Progenitor cell of endocrine pancreas (in vitro differentiated cells): ENCODE measurements around the gene HDAC7. TPM values are rescaled to one million over a fixed set of nuclear protein-coding genes. Genes with fewer than 3 reads are reported as not detected.

Experiments
- DNase-seq: peaks from one replicate; pipeline ENCODE4 v3.0.0; 2021; ENCODE audit warnings: low spot score; ENCODE audit not compliant: unreplicated experiment
- H3K27ac Mint-ChIP-seq: 2 replicates; pipeline ENCODE4 v1.8.0; 2021; ENCODE audit warnings: mild to moderate bottlenecking, moderate library complexity, mixed read lengths
- H3K27me3 Mint-ChIP-seq: 2 replicates; pipeline ENCODE4 v1.8.0; 2021; ENCODE audit warnings: mixed read lengths
- H3K36me3 Mint-ChIP-seq: 2 replicates; pipeline ENCODE4 v1.8.0; 2022; ENCODE audit warnings: mixed read lengths; ENCODE audit not compliant: insufficient read depth
- H3K4me1 Mint-ChIP-seq: 2 replicates; pipeline ENCODE4 v1.8.0; 2021; ENCODE audit warnings: low read depth, mixed read lengths
- H3K4me3 Mint-ChIP-seq: 2 replicates; pipeline ENCODE4 v1.8.0; 2021; ENCODE audit warnings: low read depth, mild to moderate bottlenecking, moderate library complexity, mixed read lengths
- H3K9me3 Mint-ChIP-seq: 2 replicates; pipeline ENCODE4 v1.8.0; 2021; ENCODE audit warnings: low read depth, mixed read lengths
- CTCF ChIP-seq: fragments of 200-600 bp; sonication (generic); IDR thresholded peaks from one replicate; pipeline ENCODE4 v1.5.0; 2021; ENCODE audit warnings: antibody characterized with exemption, mild to moderate bottlenecking; ENCODE audit not compliant: unreplicated experiment
- total RNA-seq: library from RNA; stranded (reverse); gene quantifications from 2 replicates; pipeline ENCODE4 v1.2.1, GENCODE V29; 2021

HDAC7 gene
- total RNA-seq, 1 donor from 2014 or later: 80.0 TPM

DNA sequence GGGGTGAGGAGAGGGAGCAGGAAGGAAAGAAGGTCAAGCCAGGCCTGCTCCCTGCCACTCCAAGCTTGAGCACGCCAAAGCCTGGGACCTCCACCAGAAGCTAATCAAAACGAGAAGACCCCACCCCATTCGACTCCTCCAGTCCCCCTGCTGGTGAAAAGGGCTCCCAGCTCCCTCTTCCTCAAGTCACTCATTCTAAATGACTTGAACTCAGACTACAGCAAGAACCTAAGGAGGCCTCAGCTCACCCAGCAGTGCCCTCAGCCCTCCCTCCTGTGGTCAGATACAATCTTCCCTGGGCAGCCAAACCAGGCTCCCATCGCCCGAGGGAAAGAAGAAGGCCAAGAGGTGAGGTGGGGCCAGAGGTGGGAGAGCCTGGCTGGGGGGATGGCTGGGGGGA lies 17.4 kb downstream of the HDAC7 start:
- H3K9me3 Mint-ChIP-seq: no peaks in the 10 kb centered on the region
- H3K36me3 Mint-ChIP-seq: peaks cover 1% of the 10 kb centered on the region
- H3K27me3 Mint-ChIP-seq: no peaks in the 10 kb centered on the region
- no peak overlapping the region for H3K27ac Mint-ChIP-seq
- DNase-seq: no peak
- peak; percentile 46 for TF ChIP-seq CTCF
- H3K4me3 Mint-ChIP-seq: no peak overlapping the region
- H3K4me1 Mint-ChIP-seq: peaks cover 12% of the 10 kb centered on the region

- peaks cover 7% of the 10 kb centered on the region for H3K4me1 Mint-ChIP-seq
- no peak for TF ChIP-seq CTCF
Measured at GRCh38 chr12:47801904-47802246, 17.8 kb downstream of the HDAC7 start.

DNA sequence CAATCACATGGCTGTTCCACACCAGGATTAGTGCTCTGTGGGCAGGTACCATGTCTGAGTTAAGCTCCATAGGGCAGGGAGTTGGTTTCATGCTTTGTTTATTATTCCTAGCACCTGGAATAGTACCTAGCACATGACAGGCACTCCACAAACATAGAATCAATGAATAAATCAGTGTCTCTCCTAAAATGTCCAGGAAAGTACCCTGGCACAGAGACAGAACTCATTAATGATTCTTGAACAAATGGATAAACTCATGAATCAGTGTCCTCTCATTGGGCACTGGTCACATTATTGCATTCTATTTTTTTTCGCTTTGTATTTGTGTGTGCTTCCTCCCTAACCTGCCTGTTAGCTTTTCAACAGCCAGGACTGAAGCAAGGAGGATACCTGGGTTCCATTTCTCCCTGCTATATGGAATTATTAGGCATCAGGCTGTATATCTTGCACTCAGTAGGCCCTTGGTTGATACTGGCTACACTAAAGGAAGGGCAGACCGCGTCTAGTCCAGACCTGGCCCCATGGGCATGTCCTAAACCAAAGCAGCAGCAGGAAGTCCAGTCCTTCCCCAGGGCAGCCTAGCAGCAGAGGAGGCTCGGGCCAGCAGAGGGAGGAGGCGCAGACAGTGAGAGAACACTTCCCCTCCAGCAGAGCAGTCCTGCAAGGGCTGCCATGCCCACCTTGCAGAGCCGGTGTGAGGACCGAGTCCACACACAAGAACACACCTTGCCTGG lies 18.4 kb downstream of the HDAC7 start:
- H3K9me3 Mint-ChIP-seq: no peaks in the 10 kb centered on the region
- TF ChIP-seq CTCF: no peak
- H3K27me3 Mint-ChIP-seq: no peaks in the 10 kb centered on the region
- no peak overlapping the region for H3K4me3 Mint-ChIP-seq
- H3K36me3 Mint-ChIP-seq: peaks cover 1% of the 10 kb centered on the region
- DNase-seq: no peak
- H3K27ac Mint-ChIP-seq: no peak overlapping the region
- H3K4me1 Mint-ChIP-seq: peaks cover 7% of the 10 kb centered on the region

More at GRCh38 chr12:47801904-47802246, 17.8 kb downstream of the HDAC7 start:
- Mint-ChIP-seq H3K27me3 (no peaks in the 10 kb centered on the region), H3K36me3 (peaks cover 1% of the 10 kb centered on the region), H3K4me3 (no peak overlapping the region), H3K27ac (no peak overlapping the region), H3K9me3 (no peaks in the 10 kb centered on the region)
- no peak for DNase-seq

GRCh38 chr12:47800582-47800981 lies 19.1 kb downstream of the HDAC7 start:
- Mint-ChIP-seq H3K4me1 (peaks cover 7% of the 10 kb centered on the region), H3K4me3 (no peak overlapping the region), H3K27ac (no peak overlapping the region), H3K36me3 (peaks cover 1% of the 10 kb centered on the region), H3K27me3 (no peaks in the 10 kb centered on the region), H3K9me3 (no peaks in the 10 kb centered on the region)
- no peak for TF ChIP-seq CTCF
- DNase-seq: no peak

- H3K9me3 Mint-ChIP-seq: no peaks in the 10 kb centered on the region
- H3K36me3 Mint-ChIP-seq: peaks cover 1% of the 10 kb centered on the region
- H3K27me3 Mint-ChIP-seq: no peaks in the 10 kb centered on the region
- H3K4me1 Mint-ChIP-seq: peaks cover 7% of the 10 kb centered on the region
- no peak overlapping the region for H3K4me3 Mint-ChIP-seq
- no peak for DNase-seq
- TF ChIP-seq CTCF: no peak
- no peak overlapping the region for H3K27ac Mint-ChIP-seq
Measured at GRCh38 chr12:47799357-47799955, 20.2 kb downstream of the HDAC7 start.
